Breast epithelium (tissue), 4 donors: ENCODE results near the gene CSRNP3. TPM values are rescaled to one million over a fixed set of nuclear protein-coding genes. Genes with fewer than 3 reads are reported as not detected.

Experiments
- DNase-seq, 2 donors: peaks; one replicate each; pipeline ENCODE4 v3.0.0-alpha.2; 2019; ENCODE audit warnings: low spot score in 2 of 2
- H3K27ac ChIP-seq, 2 donors: fragments of 200-600 bp; sonication (generic) in 1 of 2; one replicate each; pipeline ENCODE4 v1.5.1; 2016 to 2019; ENCODE audit warnings: mild to moderate bottlenecking in 1 of 2
- H3K27me3 ChIP-seq, 2 donors: fragments of 200-600 bp; sonication (generic) in 1 of 2; one replicate each; pipeline versions ENCODE4 v1.5.1 to v1.6.0; 2017 to 2019; ENCODE audit warnings: control low read depth in 1 of 2, mild to moderate bottlenecking in 1 of 2
- H3K36me3 ChIP-seq: fragments of 200-600 bp; one replicate; pipeline ENCODE4 v1.5.1; 2019
- H3K4me1 ChIP-seq, 2 donors: fragments of 200-600 bp; sonication (generic); one replicate each; pipeline ENCODE4 v1.5.1; 2016 to 2019; ENCODE audit warnings: control low read depth in 1 of 2
- H3K4me3 ChIP-seq, 3 donors: fragments of 200-600 bp; sonication (generic); 1 replicate in 2 of 3; 2 replicates in 1 of 3; pipeline ENCODE4 v1.5.1; 2016 to 2019; ENCODE audit warnings: mild to moderate bottlenecking in 3 of 3, moderate library complexity in 2 of 3
- H3K9me3 ChIP-seq, 2 donors: fragments of 200-600 bp; sonication (generic) in 1 of 2; one replicate each; pipeline ENCODE4 v1.5.1; 2016 to 2019; ENCODE audit warnings: control low read depth in 1 of 2
- CTCF ChIP-seq, 3 donors: fragments of 450-650 bp; IDR thresholded peaks; one replicate each; pipeline ENCODE4 v1.5.1; 2016 to 2017; ENCODE audit warnings: antibody characterized with exemption in 3 of 3, mild to moderate bottlenecking in 3 of 3, moderate library complexity in 3 of 3
- POLR2A ChIP-seq: fragments of 450-650 bp; IDR thresholded peaks from one replicate; pipeline ENCODE4 v1.6.1; 2016; ENCODE audit warnings: antibody characterized with exemption, mild to moderate bottlenecking, moderate library complexity
- POLR2AphosphoS5 ChIP-seq, 3 donors: sonication (generic); formaldehyde crosslinking; IDR thresholded peaks; one replicate each; pipeline ENCODE4 v1.6.1; 2017; ENCODE audit warnings: antibody characterized with exemption in 3 of 3
- intact Hi-C: fragments of 100-400 bp; cut with DNase I; formaldehyde crosslinking; loops from one replicate; pipeline ENCODE4 v1.15.1; 2023; ENCODE audit warnings: low total_unique reads
- total RNA-seq, 3 donors: library from RNA; depleted of rRNA; stranded (reverse); fragments of >200 nt; gene quantifications; one replicate each; pipeline ENCODE4 v1.1.0, GENCODE V29; 2016

CSRNP3 gene
- total RNA-seq, 3 donors from 2014 or later, result 1.4 to 10.0 (median 2.0) TPM

- Histone ChIP-seq H3K9me3 (no peaks in the 10 kb centered on the region), H3K4me1 (no peaks in the 10 kb centered on the region), H3K27ac (no peak overlapping the region), H3K4me3 (no peak overlapping the region), H3K36me3 (no peaks in the 10 kb centered on the region), H3K27me3 (no peaks in the 10 kb centered on the region)
- DNase-seq, result no peak
- TF ChIP-seq POLR2A (no peak), POLR2AphosphoS5 (IDR thresholded peaks at IDR 0.05) (no peak), CTCF (IDR thresholded peaks at IDR 0.05) (no peak)
- intact Hi-C loops, result no loop called here
Measured at GRCh38 chr2:165718610-165719210, 249.2 kb downstream of the CSRNP3 start.

- Histone ChIP-seq H3K27ac (no peak overlapping the region), H3K4me3 (no peak overlapping the region), H3K27me3 (no peaks in the 10 kb centered on the region), H3K36me3 (no peaks in the 10 kb centered on the region), H3K9me3 (no peaks in the 10 kb centered on the region), H3K4me1 (no peaks in the 10 kb centered on the region)
- DNase-seq, result peak in 1 of 2 donors; percentile 31
- no peak for TF ChIP-seq POLR2A
- TF ChIP-seq POLR2AphosphoS5 (IDR thresholded peaks at IDR 0.05), result no peak
- no peak for TF ChIP-seq CTCF (IDR thresholded peaks at IDR 0.05)
- intact Hi-C loops, result no loop called here
Measured at GRCh38 chr2:165720511-165720910, 251.0 kb downstream of the CSRNP3 start.

- H3K27me3 ChIP-seq, result no peaks in the 10 kb centered on the region
Measured at GRCh38 chr2:165725421-165725820, 255.9 kb downstream of the CSRNP3 start.

More at GRCh38 chr2:165725421-165725820, 255.9 kb downstream of the CSRNP3 start:
- no peak for TF ChIP-seq POLR2A
- no peak for TF ChIP-seq CTCF (IDR thresholded peaks at IDR 0.05)
- TF ChIP-seq POLR2AphosphoS5 (IDR thresholded peaks at IDR 0.05), result no peak
- no peaks in the 10 kb centered on the region for H3K9me3 ChIP-seq
- no peak for DNase-seq
- H3K4me1 ChIP-seq, result no peaks in the 10 kb centered on the region
- no peaks in the 10 kb centered on the region for H3K36me3 ChIP-seq
- no peak overlapping the region for H3K27ac ChIP-seq
- H3K4me3 ChIP-seq, result no peak overlapping the region
- intact Hi-C loops, result no loop called here

Other genes with a start within 250 kb of the CSRNP3 start
- 1 to 10 TPM in 2 of 3 donors, under 1 TPM in 1; 0.16 to 2.2 (median 2.0) TPM for gene SCN2A, start 230.3 kb upstream of the CSRNP3 start, total RNA-seq